NCI-H2171 (cell line): Measurements from ENCODE around the gene AFAP1L2.

Experiments used
- DNase-seq: peaks from one replicate; lab custom pipeline; 2025; lab: John Stamatoyannopoulos, UW

The AFAP1L2 gene

GRCh38 chr10:114313139-114313538 is 91.2 kb downstream of the AFAP1L2 start:
- no peak for DNase-seq

- no peak for DNase-seq
Measured at GRCh38 chr10:114311496-114312209, 92.6 kb downstream of the AFAP1L2 start.

DNA sequence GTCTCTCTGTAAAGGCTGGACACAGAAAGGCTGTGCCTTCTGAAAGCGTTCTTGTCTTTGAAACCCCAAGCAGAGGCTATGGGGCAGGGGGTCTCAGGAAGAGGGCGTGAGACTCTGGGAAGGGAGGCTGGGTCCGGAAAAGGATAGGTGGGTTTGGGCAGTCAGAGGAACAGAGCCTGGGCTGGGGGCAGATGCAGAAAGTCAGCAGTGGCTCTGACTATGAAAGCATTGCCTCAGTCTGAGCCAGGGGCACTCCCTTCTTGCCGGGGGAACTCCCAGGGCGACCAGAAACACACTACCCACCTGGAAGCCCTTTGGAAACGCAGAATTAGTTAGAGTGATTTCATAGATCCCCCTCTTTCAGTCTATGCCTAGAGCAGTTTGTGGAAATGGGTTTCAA is 93.3 kb downstream of the AFAP1L2 start:
- DNase-seq, result no peak

DNA sequence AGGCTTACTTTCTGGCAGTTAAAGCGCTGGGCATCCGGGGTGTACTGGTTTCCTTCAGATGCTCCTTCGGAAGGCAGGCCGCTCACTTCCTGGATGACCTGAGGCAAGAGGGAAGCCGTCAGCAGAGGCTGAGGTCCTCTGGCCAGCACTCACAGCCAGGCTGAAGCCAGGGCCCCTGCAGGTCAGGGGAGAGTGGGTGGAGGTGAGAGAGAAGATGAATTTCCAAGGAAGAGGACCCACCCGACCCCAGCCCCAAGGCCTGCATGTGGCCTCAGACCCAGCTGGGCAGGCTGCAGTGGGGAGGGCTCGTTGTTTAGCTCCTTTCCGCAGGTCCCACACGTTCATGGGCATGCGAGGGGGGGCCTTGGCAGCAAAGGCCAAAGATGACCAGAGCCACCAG is 94.0 kb downstream of the AFAP1L2 start:
- DNase-seq, result no peak

DNA sequence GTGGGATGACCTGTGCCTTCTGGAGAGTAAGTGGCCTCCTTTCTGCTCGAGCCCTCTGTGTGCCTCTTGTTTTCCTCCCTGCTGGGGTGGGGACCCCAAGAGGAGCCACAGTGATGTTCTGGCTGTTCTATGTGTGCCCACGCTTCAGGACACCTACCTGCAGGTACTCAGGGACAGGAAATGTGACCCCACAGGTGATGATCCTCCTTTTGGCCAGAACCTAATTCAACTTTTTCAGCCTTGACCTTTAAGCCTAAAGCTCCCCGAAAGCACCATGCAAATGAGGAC is 95.0 kb downstream of the AFAP1L2 start:
- DNase-seq, result no peak

GRCh38 chr10:114308531-114309363 is 95.6 kb downstream of the AFAP1L2 start:
- DNase-seq, result no peak

DNA sequence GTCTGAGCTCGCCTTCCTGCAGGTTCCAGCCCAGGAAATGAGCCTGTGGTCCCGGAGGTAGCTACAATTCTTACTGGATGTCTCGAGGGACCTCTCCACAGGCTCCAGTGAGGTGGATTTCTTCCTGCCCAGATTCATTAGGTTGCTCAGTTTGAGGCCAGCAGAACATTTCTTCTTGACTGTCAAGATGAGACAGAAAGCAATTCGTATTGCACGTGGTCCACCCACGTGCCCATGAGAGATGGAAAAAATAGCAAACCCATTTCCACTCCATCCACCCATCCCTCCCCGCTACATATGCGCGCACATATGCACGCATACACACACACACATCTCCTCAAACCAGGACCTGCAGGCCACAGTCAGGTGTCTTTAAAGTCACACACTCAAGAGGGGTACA is 96.6 kb downstream of the AFAP1L2 start:
- no peak for DNase-seq

GRCh38 chr10:114306116-114306973 is 98.0 kb downstream of the AFAP1L2 start:
- DNase-seq, result no peak

- no peak for DNase-seq
Measured at GRCh38 chr10:114305521-114305925, 98.8 kb downstream of the AFAP1L2 start.

DNA sequence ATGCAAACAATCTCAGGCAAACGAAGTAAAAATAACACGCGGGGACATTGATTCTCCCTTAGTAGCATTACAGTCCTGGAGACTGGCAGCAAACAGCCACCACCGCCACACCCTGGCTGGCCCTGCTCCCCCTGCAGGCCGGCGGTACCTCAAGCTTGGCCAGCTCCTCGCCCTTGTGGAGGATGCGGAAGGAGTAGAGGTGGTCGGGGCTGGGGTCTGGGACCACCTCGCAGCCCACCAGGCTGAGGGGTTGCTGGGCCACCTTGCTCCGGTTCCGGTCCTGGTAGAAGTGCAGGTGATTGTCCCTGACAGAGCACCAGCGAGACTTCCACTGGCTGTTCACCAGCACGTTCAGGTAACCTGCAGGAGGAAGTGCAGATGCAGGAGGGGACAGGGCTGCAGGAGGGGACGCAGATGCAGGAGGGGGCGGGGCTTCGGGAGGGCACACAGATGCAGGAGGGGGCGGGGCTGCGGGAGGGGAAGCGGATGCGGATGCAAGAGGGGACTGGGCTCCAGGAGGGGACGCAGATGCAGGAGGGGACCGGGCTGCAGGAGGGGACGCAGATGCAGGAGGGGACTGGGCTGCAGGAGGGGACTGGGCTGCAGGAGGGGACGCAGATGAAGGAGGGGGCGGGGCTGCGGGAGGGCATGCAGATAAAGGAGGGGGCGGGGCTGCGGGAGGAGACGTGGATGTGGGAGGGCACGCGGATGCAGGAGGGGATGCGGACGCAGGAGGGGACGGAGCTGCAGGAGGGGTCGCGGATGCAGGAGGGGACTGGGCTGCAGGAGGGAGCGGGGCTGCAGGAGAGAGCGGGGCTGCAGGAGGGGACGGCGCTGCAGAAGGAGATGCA is 99.5 kb downstream of the AFAP1L2 start:
- DNase-seq, result peak; percentile 51

DNA sequence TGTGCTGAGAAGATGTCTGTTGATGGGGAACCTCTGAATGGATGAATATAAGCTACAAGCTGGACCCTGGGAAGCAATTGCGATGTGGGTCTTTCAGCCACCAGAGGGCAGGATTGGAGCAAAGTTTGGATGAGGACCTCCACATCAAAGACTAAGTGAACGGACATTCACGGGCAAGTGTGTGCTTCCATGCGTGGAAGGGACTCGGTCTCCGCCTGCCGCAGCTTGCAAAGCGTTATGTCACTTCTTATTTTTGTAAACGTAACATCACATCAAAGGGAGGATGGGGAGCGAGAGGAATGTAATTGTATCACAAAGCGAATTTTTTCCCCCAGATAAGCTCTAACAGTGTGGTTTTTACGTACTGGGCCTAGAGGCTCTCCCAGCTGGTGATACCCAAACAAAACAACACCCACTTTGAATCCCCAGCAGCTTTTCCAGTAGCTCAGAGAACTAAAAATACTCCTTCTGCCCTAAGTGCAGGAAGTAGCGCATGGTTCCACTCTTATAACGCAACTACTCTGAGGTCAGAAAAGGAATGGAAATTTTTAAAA is 100.2 kb downstream of the AFAP1L2 start:
- peak; percentile 4 for DNase-seq

- no peak for DNase-seq
Measured at GRCh38 chr10:114303556-114303955, 100.7 kb downstream of the AFAP1L2 start.

DNA sequence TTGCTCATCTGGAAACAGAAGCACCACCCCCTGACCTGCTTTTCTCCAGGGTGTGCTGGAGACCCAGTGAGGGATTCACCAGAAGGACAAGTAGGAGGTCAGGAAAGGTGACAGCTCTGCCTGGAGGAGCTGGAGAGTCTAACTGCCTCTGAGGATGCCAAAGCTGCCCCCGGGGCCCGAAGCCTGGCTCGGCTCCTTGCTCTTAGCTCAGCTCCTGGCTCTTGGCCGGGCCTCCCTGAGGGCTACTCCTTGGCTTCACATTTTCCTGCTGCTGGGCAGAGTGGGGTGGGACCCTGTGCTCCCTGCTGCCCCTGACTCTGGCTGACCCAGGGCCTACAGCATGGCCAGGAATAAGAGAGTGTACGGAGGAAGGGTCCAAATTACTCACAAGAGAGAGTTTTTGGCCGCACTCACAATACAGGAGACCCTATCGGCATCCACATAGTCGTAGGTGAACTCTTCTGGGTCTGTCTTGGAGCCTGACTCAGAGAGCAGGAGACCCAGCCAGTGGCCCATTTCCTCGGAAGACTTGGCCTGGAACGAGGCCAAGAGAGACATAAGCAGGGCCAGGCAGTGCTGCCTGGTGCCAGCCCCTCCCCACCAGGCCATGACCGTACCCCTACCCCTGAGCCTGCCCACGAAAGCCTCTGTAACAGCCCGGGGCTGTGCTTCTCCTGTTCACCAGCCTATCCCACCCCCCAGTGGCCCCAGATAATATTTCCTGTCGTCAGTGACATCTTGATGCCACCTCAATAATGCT is 102.2 kb downstream of the AFAP1L2 start:
- no peak for DNase-seq

DNA sequence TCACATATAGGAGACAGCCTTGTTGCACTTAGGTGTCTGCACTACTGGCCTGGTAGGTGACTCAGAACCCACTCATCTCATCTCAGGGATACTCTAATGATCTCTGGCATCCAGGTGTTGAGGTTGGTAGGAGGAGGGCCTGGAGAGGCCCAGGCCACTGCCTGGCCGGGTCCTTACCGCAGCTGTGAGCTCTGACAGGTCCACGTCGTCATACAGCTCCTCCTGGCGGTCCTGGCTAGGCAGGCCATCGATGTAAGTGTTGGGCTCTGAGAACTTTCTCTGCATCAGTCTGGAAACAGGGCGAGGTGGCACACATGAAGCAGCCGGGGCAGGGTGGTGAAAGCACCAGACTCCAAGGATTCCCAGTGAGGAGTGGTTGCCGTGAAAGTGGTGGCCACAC is 103.1 kb downstream of the AFAP1L2 start:
- DNase-seq, result no peak

DNA sequence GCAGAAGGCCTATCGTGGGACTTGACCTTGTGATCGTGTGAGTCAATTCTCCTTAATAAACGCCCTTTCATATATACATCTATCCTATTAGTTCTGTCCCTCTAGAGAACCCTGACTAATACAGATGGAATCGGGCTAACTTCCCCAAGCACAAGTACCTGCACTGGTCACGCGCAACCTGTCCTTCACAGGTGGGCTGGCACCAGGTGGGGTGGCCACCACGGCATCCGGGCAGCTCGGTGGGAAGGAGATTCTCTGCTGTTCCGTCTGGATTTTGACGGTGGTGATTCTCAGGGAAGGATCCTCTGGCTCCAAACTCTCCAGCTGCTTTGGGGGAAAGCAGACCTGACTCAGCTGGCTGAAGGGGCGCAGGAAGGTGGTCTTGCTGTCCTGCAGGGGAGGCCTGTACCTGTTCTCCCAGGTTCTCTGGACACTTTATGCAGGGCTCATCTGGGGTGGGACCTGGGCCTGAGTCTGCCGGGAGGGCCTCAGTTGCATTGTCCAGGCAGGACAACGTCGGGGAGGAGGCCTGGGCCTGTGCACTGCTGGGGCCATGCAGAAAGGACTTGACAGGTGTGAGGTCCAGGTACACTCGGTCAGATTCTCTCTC is 104.2 kb downstream of the AFAP1L2 start:
- DNase-seq, result no peak

DNA sequence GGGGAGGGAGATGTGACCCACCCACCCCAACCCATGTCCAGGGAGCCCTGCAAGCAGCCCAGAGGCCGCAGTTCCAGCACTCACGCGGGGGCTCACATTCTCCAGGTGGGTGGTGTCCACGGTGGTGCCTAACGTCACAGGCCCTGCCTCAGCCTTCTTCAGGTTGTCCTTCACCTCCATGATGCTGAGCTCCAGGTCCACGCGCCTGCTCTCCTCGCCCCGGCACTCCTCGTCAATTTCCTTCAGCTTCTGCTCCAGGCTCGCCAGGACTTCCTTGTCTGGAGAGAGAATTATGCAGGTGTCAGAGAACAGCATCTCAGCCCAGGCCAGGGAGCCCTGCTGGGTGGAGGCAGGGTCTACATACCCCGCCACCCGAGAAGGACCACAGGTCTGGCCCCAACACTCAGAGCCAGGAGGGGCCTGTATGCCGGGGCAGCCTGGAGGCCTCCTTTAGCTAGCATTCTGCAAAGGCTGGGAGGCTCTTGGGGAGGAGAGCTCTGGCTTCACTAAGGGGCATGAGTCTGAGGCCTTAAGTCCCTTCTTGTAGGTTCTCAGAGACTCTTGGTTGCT is 107.1 kb downstream of the AFAP1L2 start:
- DNase-seq, result no peak

DNA sequence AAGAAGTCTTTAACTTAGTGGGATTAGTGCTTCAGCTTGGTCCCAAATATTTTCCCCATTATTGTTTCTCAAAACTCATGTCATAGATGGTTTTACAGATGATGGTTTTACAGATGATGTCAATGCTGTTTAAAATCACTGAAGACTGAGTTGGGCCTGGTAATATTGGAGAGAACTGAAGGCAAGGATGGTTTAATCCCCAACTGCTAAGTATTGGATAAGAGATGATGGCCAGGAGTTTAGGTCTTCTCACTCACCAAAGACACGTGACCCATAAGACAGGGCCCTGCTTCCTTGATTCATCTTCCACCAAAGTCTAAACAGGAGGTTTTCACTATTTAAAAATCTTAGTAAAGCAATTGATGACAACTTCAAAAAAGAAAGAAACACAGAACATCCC is 108.9 kb downstream of the AFAP1L2 start:
- DNase-seq, result no peak

- no peak for DNase-seq
Measured at GRCh38 chr10:114294549-114294948, 109.8 kb downstream of the AFAP1L2 start.

GRCh38 chr10:114293075-114293474 is 111.2 kb downstream of the AFAP1L2 start:
- no peak for DNase-seq

DNA sequence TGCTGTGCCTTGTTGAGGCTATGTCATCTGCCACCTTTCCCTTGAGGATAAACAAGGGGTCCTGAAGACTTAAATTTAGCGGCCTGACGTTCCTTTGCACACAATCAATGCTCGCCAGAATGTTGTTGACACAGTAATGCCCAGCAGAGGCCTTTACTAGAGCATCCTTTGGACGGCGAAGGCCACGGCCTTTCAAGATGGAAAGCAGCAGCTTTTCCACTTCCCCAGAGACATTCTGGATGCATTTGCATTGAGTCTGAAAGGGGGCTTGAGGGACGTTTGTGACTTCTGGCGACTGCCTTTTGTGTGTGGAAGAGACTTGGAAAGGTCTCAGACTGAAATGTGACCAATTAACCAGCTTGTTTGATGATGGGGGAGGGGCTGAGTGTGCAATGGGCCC is 112.8 kb downstream of the AFAP1L2 start:
- no peak for DNase-seq
